PC-9 (cell line): ENCODE results near the gene TRANK1.

Experiments
- EZH2 ChIP-seq: fragments of 200-600 bp; sonication (generic); IDR thresholded peaks from 2 replicates; pipeline ENCODE4 v1.8.0; 2017; ENCODE audit warnings: antibody characterized with exemption, low read depth
- TF ChIP-seq, protein P1 (sequence below): fragments of 200-600 bp; sonication (generic); conservative IDR thresholded peaks from 2 replicates; pipeline ENCODE4 v1.6.1; 2017; ENCODE audit warnings: mixed run types, antibody characterized with exemption, mild to moderate bottlenecking, moderate library complexity

DNA sequence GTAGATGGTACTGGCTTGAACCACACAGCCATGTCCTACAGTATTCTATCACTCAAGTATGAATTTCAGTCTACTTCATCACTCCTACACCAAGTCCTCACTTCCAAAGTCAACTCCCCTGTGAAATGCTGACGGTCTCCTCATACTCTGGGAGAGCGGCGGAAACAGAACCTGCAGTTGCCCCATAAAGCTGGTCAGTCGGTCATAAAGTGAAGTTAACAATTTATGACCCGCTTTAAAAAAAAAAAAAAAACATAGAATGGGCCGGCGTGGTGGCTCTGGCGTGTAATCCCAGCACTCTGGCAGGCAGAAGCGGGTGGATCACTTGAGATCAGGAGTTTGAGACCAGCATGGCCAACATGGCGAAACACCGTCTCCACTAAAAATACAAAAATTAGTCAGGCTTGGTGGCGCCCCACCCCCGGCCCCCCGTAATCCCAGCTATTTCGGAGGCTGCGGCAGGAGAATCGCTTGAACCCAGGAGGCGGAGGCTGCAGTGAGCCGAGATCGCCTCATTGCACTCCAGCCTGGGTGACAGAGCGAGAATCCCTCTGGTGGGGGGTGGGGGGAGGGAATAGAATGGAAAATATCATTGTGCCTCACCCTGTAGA lies 2.1 kb downstream of the TRANK1 start:
- TF ChIP-seq, protein P1, sequence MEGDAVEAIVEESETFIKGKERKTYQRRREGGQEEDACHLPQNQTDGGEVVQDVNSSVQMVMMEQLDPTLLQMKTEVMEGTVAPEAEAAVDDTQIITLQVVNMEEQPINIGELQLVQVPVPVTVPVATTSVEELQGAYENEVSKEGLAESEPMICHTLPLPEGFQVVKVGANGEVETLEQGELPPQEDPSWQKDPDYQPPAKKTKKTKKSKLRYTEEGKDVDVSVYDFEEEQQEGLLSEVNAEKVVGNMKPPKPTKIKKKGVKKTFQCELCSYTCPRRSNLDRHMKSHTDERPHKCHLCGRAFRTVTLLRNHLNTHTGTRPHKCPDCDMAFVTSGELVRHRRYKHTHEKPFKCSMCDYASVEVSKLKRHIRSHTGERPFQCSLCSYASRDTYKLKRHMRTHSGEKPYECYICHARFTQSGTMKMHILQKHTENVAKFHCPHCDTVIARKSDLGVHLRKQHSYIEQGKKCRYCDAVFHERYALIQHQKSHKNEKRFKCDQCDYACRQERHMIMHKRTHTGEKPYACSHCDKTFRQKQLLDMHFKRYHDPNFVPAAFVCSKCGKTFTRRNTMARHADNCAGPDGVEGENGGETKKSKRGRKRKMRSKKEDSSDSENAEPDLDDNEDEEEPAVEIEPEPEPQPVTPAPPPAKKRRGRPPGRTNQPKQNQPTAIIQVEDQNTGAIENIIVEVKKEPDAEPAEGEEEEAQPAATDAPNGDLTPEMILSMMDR: no peak
- TF ChIP-seq EZH2: no peak
